ENCODE measurements around the gene RAD51AP1. TPM values are rescaled to one million over a fixed set of nuclear protein-coding genes. Genes with fewer than 3 reads are reported as not detected.
A peak's percentile ranks its signal among the peaks of the same experiment; 100 is the strongest.

Gene RAD51AP1
- polyA plus RNA-seq, 1 of the 3 experiments (the other 2 are of a cell fraction): 6.0 TPM

DNA sequence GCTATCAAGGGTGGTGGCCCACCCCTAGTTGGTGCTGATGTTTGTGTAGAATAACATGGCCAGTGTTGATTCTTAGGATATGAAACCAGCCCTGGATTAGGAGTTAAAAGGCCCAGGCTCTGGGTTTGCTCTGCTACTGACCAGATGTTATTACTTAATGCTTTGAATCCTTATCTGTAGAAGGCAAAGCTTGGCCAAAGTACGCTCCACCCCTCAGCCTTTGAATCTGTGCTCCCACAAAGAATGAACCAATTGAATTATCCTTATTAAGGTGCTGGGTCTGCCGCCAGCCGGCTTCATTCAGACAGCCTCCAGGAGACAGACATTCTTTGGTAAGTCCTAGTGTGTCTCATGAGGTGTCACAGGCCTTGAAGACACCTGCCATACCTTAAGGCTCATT, 68.4 kb downstream of the RAD51AP1 start:
- Histone ChIP-seq H3K9ac (no peak overlapping the region), H4K20me1 (ENCODE audit: insufficient read depth) (no peaks in the 10 kb centered on the region), H3K9me3 (no peaks in the 10 kb centered on the region), H3K4me2 (no peak overlapping the region), H3K36me3 (replicated peaks in 1 of 2; ENCODE audit: control insufficient read depth in 1 of 2, insufficient read depth in 2 of 2, low read length in 1 of 2) (peaks cover 0 to 21% of the 10 kb centered on the region in 2 experiments), H3K79me2 (ENCODE audit: insufficient read depth) (peaks cover 12% of the 10 kb centered on the region), H3F3A (replicated peaks; ENCODE audit: insufficient read depth) (no peaks in the 10 kb centered on the region), H3K4me1 (ENCODE audit: control insufficient read depth in 1 of 2, insufficient read depth in 2 of 2, low read depth in 1 of 2, low read length in 1 of 2) (peaks cover 0 to 19% of the 10 kb centered on the region in 2 experiments; a peak in 2 of 4 replicates), H2AFZ (ENCODE audit: low read depth) (no peak overlapping the region), H3K9me2 (no peaks in the 10 kb centered on the region), H3K4me3 (ENCODE audit: low read depth in 2 of 2, low read length in 1 of 2) (no peak overlapping the region), H3K27ac (ENCODE audit: low read depth in 2 of 2, low read length in 1 of 2) (peak overlapping the region in 1 of 2 experiments; percentile 74; a peak in 2 of 4 replicates), H3K27me3 (ENCODE audit: insufficient read depth) (peaks cover 13% of the 10 kb centered on the region; the same call in 1 of the 2 replicates)
- 80% methylated on average over 3 of the region's 3 CpGs for WGBS (ENCODE audit: low lambda C conversion rate)
- TF ChIP-seq GATA2 (CRISPR knock-in tag; IDR thresholded peaks at IDR 0.05) (peak; percentile 15; the same call in 1 of the 2 replicates), FOSL2 (IDR thresholded peaks at IDR 0.05; ENCODE audit: borderline replicate concordance, low read depth) (no peak), SIN3A (IDR thresholded peaks at IDR 0.05; ENCODE audit: borderline replicate concordance, low read depth, low read length) (no peak), RCOR1 (IDR thresholded peaks at IDR 0.05; ENCODE audit: low read length) (peak; percentile 24; the same call in 1 of the 2 replicates), NRF1 (IDR thresholded peaks at IDR 0.05; ENCODE audit: low read depth, low read length) (no peak), USF2 (IDR thresholded peaks at IDR 0.05; ENCODE audit: borderline replicate concordance, low read depth, low read length) (no peak), SMC3 (IDR thresholded peaks at IDR 0.05; ENCODE audit: low read depth, low read length) (no peak)
- TF ChIP-seq, protein P1, sequence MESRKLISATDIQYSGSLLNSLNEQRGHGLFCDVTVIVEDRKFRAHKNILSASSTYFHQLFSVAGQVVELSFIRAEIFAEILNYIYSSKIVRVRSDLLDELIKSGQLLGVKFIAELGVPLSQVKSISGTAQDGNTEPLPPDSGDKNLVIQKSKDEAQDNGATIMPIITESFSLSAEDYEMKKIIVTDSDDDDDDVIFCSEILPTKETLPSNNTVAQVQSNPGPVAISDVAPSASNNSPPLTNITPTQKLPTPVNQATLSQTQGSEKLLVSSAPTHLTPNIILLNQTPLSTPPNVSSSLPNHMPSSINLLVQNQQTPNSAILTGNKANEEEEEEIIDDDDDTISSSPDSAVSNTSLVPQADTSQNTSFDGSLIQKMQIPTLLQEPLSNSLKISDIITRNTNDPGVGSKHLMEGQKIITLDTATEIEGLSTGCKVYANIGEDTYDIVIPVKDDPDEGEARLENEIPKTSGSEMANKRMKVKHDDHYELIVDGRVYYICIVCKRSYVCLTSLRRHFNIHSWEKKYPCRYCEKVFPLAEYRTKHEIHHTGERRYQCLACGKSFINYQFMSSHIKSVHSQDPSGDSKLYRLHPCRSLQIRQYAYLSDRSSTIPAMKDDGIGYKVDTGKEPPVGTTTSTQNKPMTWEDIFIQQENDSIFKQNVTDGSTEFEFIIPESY (IDR thresholded peaks at IDR 0.05; ENCODE audit: borderline replicate concordance, low read depth): no peak
- TF ChIP-seq, protein P2, sequence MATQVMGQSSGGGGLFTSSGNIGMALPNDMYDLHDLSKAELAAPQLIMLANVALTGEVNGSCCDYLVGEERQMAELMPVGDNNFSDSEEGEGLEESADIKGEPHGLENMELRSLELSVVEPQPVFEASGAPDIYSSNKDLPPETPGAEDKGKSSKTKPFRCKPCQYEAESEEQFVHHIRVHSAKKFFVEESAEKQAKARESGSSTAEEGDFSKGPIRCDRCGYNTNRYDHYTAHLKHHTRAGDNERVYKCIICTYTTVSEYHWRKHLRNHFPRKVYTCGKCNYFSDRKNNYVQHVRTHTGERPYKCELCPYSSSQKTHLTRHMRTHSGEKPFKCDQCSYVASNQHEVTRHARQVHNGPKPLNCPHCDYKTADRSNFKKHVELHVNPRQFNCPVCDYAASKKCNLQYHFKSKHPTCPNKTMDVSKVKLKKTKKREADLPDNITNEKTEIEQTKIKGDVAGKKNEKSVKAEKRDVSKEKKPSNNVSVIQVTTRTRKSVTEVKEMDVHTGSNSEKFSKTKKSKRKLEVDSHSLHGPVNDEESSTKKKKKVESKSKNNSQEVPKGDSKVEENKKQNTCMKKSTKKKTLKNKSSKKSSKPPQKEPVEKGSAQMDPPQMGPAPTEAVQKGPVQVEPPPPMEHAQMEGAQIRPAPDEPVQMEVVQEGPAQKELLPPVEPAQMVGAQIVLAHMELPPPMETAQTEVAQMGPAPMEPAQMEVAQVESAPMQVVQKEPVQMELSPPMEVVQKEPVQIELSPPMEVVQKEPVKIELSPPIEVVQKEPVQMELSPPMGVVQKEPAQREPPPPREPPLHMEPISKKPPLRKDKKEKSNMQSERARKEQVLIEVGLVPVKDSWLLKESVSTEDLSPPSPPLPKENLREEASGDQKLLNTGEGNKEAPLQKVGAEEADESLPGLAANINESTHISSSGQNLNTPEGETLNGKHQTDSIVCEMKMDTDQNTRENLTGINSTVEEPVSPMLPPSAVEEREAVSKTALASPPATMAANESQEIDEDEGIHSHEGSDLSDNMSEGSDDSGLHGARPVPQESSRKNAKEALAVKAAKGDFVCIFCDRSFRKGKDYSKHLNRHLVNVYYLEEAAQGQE (IDR thresholded peaks at IDR 0.05; ENCODE audit: low read depth, low read length): no peak
- DNase-seq: peak; percentile 60
- ChIA-PET CTCF (interaction anchor here (1.6 kb wide), 1 partner anchor 14 kb away, joined by 4 read pairs; no protein-coding TSS in a partner anchor), POLR2A (no interaction called here)

GRCh38 chr12:4609071-4609470, 70.4 kb downstream of the RAD51AP1 start:
- Histone ChIP-seq H3K4me3 (ENCODE audit: low read depth in 2 of 2, low read length in 1 of 2) (no peak overlapping the region), H3K79me2 (ENCODE audit: insufficient read depth) (peaks cover 12% of the 10 kb centered on the region), H3K4me1 (ENCODE audit: control insufficient read depth in 1 of 2, insufficient read depth in 2 of 2, low read depth in 1 of 2, low read length in 1 of 2) (peaks cover 0 to 19% of the 10 kb centered on the region in 2 experiments; a peak in 2 of 4 replicates), H3K27me3 (ENCODE audit: insufficient read depth) (no peaks in the 10 kb centered on the region), H3K4me2 (no peak overlapping the region), H3K9me3 (no peaks in the 10 kb centered on the region), H3K36me3 (replicated peaks in 1 of 2; ENCODE audit: control insufficient read depth in 1 of 2, insufficient read depth in 2 of 2, low read length in 1 of 2) (peaks cover 15 to 41% of the 10 kb centered on the region in 2 experiments), H3F3A (replicated peaks; ENCODE audit: insufficient read depth) (no peaks in the 10 kb centered on the region), H3K9ac (no peak overlapping the region), H2AFZ (ENCODE audit: low read depth) (no peak overlapping the region), H4K20me1 (ENCODE audit: insufficient read depth) (no peaks in the 10 kb centered on the region), H3K9me2 (no peaks in the 10 kb centered on the region), H3K27ac (ENCODE audit: low read depth in 2 of 2, low read length in 1 of 2) (no peak overlapping the region)
- TF ChIP-seq SMC3 (IDR thresholded peaks at IDR 0.05; ENCODE audit: low read depth, low read length): no peak
- TF ChIP-seq RFX5 (IDR thresholded peaks at IDR 0.05; ENCODE audit: low read length): no peak
- TF ChIP-seq RAD21 (IDR thresholded peaks at IDR 0.05; ENCODE audit: low read length): no peak
- TF ChIP-seq, protein P3, sequence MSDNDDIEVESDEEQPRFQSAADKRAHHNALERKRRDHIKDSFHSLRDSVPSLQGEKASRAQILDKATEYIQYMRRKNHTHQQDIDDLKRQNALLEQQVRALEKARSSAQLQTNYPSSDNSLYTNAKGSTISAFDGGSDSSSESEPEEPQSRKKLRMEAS (IDR thresholded peaks at IDR 0.05; ENCODE audit: low read depth): no peak
- 94% methylated on average over 9 of the region's 9 CpGs for WGBS (ENCODE audit: low lambda C conversion rate)
- POLR2A ChIA-PET: no interaction called here
- CTCF ChIA-PET: no interaction called here
- DNase-seq: no peak

All from SK-N-SH (cell line).